ENCODE measurements around the gene SAP130.

Gene SAP130

GRCh38 chr2:128028668-128029054 lies 802 bp upstream of the SAP130 start:
- H3K9me2 ChIP-seq (replicated peaks; ENCODE audit: insufficient read depth, low read length): no peaks in the 10 kb centered on the region
- no peaks in the 10 kb centered on the region for H3K36me3 ChIP-seq (replicated peaks; ENCODE audit: insufficient read depth, low read length)
- H3K27me3 ChIP-seq (replicated peaks; ENCODE audit: insufficient read depth, low read length): no peaks in the 10 kb centered on the region
- peaks cover 10% of the 10 kb centered on the region for H3K4me1 ChIP-seq (ENCODE audit: low read length)
- peak overlapping the region; percentile 100 for H2AFZ ChIP-seq (ENCODE audit: low read length)
- H3K9me3 ChIP-seq (replicated peaks; ENCODE audit: insufficient read depth, low read length): no peaks in the 10 kb centered on the region
- peak overlapping the region; percentile 93 for H3K9ac ChIP-seq (ENCODE audit: low read length)
- H3K4me3 ChIP-seq (ENCODE audit: low read length): peak overlapping the region; percentile 98
- no peak for DNase-seq
- no peaks in the 10 kb centered on the region for H4K20me1 ChIP-seq (ENCODE audit: insufficient read depth, low read length)
- TF ChIP-seq EZH2phosphoT487 (IDR thresholded peaks at IDR 0.05; ENCODE audit: low read length) (no peak), EZH2 (optimal IDR thresholded peaks at IDR 0.05; ENCODE audit: low read depth, low read length) (no peak), CTCF (IDR thresholded peaks at IDR 0.05; ENCODE audit: low read length) (no peak)
- peak overlapping the region; percentile 92 for H3K4me2 ChIP-seq (ENCODE audit: low read depth, low read length)
- peak overlapping the region; percentile 87 for H3K27ac ChIP-seq (ENCODE audit: low read length)
- peaks cover 11% of the 10 kb centered on the region for H3F3A ChIP-seq (ENCODE audit: insufficient read depth, low read length)
- peaks cover 32% of the 10 kb centered on the region for H3K79me2 ChIP-seq (ENCODE audit: low read length)

GRCh38 chr2:128027278-128027800 lies 520 bp downstream of the SAP130 start:
- peaks cover 11% of the 10 kb centered on the region for H3F3A ChIP-seq (ENCODE audit: insufficient read depth, low read length)
- H3K4me2 ChIP-seq (ENCODE audit: low read depth, low read length): peak overlapping the region; percentile 33; the same call in 1 of the 2 replicates

GRCh38 chr2:128026448-128027277 lies 1.2 kb downstream of the SAP130 start:
- Histone ChIP-seq H3K27ac (ENCODE audit: low read length) (no peak overlapping the region), H3K9ac (ENCODE audit: low read length) (peak overlapping the region; percentile 90), H3K4me3 (ENCODE audit: low read length) (peak overlapping the region; percentile 97), H3K4me2 (ENCODE audit: low read depth, low read length) (peak overlapping the region; percentile 67), H4K20me1 (ENCODE audit: insufficient read depth, low read length) (no peaks in the 10 kb centered on the region), H3K36me3 (replicated peaks; ENCODE audit: insufficient read depth, low read length) (no peaks in the 10 kb centered on the region), H3K79me2 (ENCODE audit: low read length) (peaks cover 49% of the 10 kb centered on the region), H3K9me3 (replicated peaks; ENCODE audit: insufficient read depth, low read length) (no peaks in the 10 kb centered on the region), H3K4me1 (ENCODE audit: low read length) (peaks cover 10% of the 10 kb centered on the region), H3K9me2 (replicated peaks; ENCODE audit: insufficient read depth, low read length) (no peaks in the 10 kb centered on the region), H3K27me3 (replicated peaks; ENCODE audit: insufficient read depth, low read length) (no peaks in the 10 kb centered on the region), H3F3A (ENCODE audit: insufficient read depth, low read length) (peaks cover 11% of the 10 kb centered on the region), H2AFZ (ENCODE audit: low read length) (peak overlapping the region; percentile 43; the same call in 1 of the 2 replicates)
- TF ChIP-seq CTCF (IDR thresholded peaks at IDR 0.05; ENCODE audit: low read length) (no peak), EZH2 (optimal IDR thresholded peaks at IDR 0.05; ENCODE audit: low read depth, low read length) (no peak), EZH2phosphoT487 (IDR thresholded peaks at IDR 0.05; ENCODE audit: low read length) (no peak)
- no peak for DNase-seq

More at GRCh38 chr2:128027278-128027800, 520 bp downstream of the SAP130 start:
- peak overlapping the region; percentile 98 for H3K4me3 ChIP-seq (ENCODE audit: low read length)
- no peaks in the 10 kb centered on the region for H3K27me3 ChIP-seq (replicated peaks; ENCODE audit: insufficient read depth, low read length)
- no peaks in the 10 kb centered on the region for H3K36me3 ChIP-seq (replicated peaks; ENCODE audit: insufficient read depth, low read length)
- peak; percentile 98 for DNase-seq
- H3K79me2 ChIP-seq (ENCODE audit: low read length): peaks cover 45% of the 10 kb centered on the region
- H4K20me1 ChIP-seq (ENCODE audit: insufficient read depth, low read length): no peaks in the 10 kb centered on the region
- H2AFZ ChIP-seq (ENCODE audit: low read length): peak overlapping the region; percentile 85
- H3K27ac ChIP-seq (ENCODE audit: low read length): peak overlapping the region; percentile 87
- H3K4me1 ChIP-seq (ENCODE audit: low read length): peaks cover 10% of the 10 kb centered on the region
- H3K9me3 ChIP-seq (replicated peaks; ENCODE audit: insufficient read depth, low read length): no peaks in the 10 kb centered on the region
- TF ChIP-seq EZH2phosphoT487 (IDR thresholded peaks at IDR 0.05; ENCODE audit: low read length) (no peak), CTCF (IDR thresholded peaks at IDR 0.05; ENCODE audit: low read length) (no peak), EZH2 (optimal IDR thresholded peaks at IDR 0.05; ENCODE audit: low read depth, low read length) (no peak)
- H3K9ac ChIP-seq (ENCODE audit: low read length): peak overlapping the region; percentile 93
- no peaks in the 10 kb centered on the region for H3K9me2 ChIP-seq (replicated peaks; ENCODE audit: insufficient read depth, low read length)

Measured in MM.1S (cell line).